OCI-LY7 (cell line): ENCODE data around the gene DBNDD1. TPM values are rescaled to one million over a fixed set of nuclear protein-coding genes. Genes with fewer than 3 reads are reported as not detected.

Experiments used
- BruUV-seq: library from RNA; stranded (reverse); fragments of 400-500 nt; replicated peaks from 2 replicates; lab custom pipeline; 2021; lab: Mats Ljungman, UMichigan
- CTCF ChIA-PET: fragments of 300-600 bp; sonication (Branson Sonifier 250); formaldehyde crosslinking; loops from one replicate; lab custom pipeline; 2022; ENCODE audit warnings: antibody characterized with exemption; ENCODE audit not compliant: unreplicated experiment; lab: Charles Lee
- POLR2A ChIA-PET: fragments of 300-600 bp; sonication (Branson Sonifier 250); formaldehyde crosslinking; loops from one replicate; lab custom pipeline; 2022; ENCODE audit warnings: antibody characterized with exemption; lab: Charles Lee
- DNase-seq: peaks from one replicate; pipeline ENCODE4 v3.0.0-alpha.2; 2015; ENCODE audit warnings: low spot score
- H2AFZ ChIP-seq: fragments of 200-600 bp; sonication (generic), shearing (Covaris generic); 2 replicates; pipeline ENCODE4 v1.6.1; 2014; ENCODE audit warnings: mild to moderate bottlenecking, antibody characterized with exemption, low read length, moderate library complexity
- H3K27ac ChIP-seq: fragments of 200-600 bp; sonication (generic); 2 replicates; pipeline ENCODE4 v1.5.1; 2014; ENCODE audit warnings: mixed run types, low read depth, mild to moderate bottlenecking, moderate library complexity, low read length, inconsistent platforms; ENCODE audit not compliant: poor library complexity, severe bottlenecking
- H3K36me3 ChIP-seq: fragments of 200-600 bp; sonication (generic); 2 replicates; pipeline ENCODE4 v1.6.1; 2014; ENCODE audit warnings: mild to moderate bottlenecking, antibody characterized with exemption, low read length, moderate library complexity, mixed read lengths; ENCODE audit not compliant: insufficient read depth
- H3K4me1 ChIP-seq: fragments of 200-600 bp; sonication (generic); 2 replicates; pipeline ENCODE4 v1.5.1; 2014; ENCODE audit warnings: mild to moderate bottlenecking, low read length; ENCODE audit not compliant: insufficient read depth, poor library complexity, severe bottlenecking
- H3K4me2 ChIP-seq: fragments of 200-600 bp; sonication (generic); 2 replicates; pipeline ENCODE4 v1.6.1; 2014; ENCODE audit warnings: mild to moderate bottlenecking, low read length
- H3K4me3 ChIP-seq: fragments of 200-600 bp; sonication (generic); 2 replicates; pipeline ENCODE4 v1.5.1; 2014; ENCODE audit warnings: mild to moderate bottlenecking, low read depth, low read length; ENCODE audit not compliant: poor library complexity, severe bottlenecking
- H3K79me2 ChIP-seq: fragments of 200-600 bp; sonication (generic); 2 replicates; pipeline ENCODE4 v1.6.1; 2016; ENCODE audit warnings: low read depth, mild to moderate bottlenecking, low read length, moderate library complexity, mixed read lengths; ENCODE audit not compliant: insufficient read depth
- H3K9me2 ChIP-seq: fragments of 200-600 bp; sonication (generic); 2 replicates; pipeline ENCODE4 v1.6.1; 2016; ENCODE audit warnings: mild to moderate bottlenecking, low read length, mixed read lengths; ENCODE audit not compliant: insufficient read depth
- H3K9me3 ChIP-seq: fragments of 200-600 bp; sonication (generic); 2 replicates; pipeline ENCODE4 v1.6.1; 2014; ENCODE audit warnings: mild to moderate bottlenecking, mixed run types, low read length, mixed read lengths
- H4K20me1 ChIP-seq: fragments of 200-600 bp; sonication (generic); 2 replicates; pipeline ENCODE4 v1.6.1; 2014; ENCODE audit warnings: mild to moderate bottlenecking, antibody characterized with exemption, low read length, moderate library complexity, mixed read lengths; ENCODE audit not compliant: insufficient read depth
- CTCF ChIP-seq: fragments of 200-600 bp; sonication (generic); conservative IDR thresholded peaks from 2 replicates; pipeline ENCODE4 v1.5.1; 2014; ENCODE audit warnings: mild to moderate bottlenecking, antibody characterized with exemption, low read length, moderate library complexity, mixed read lengths
- EZH2phosphoT487 ChIP-seq: fragments of 200-600 bp; sonication (generic); IDR thresholded peaks from 2 replicates; pipeline ENCODE4 v1.6.1; 2018; ENCODE audit warnings: low read depth, borderline replicate concordance, mild to moderate bottlenecking, mixed run types, antibody characterized with exemption, low read length, moderate library complexity, mixed read lengths
- intact Hi-C: fragments of 100-400 bp; cut with micrococcal nuclease; formaldehyde crosslinking; loops from one replicate; pipeline ENCODE4 v1.10.0; 2022; ENCODE audit not compliant: unreplicated experiment
- total RNA-seq, 2 experiments: library from RNA; depleted of rRNA in 1 of 2; stranded (reverse); fragments of >200 nt in 1 of 2; shearing (Covaris generic) in 1 of 2; gene quantifications; 2 replicates each; pipeline ENCODE4 v1.2.3, GENCODE V29; 2014 to 2022

Gene DBNDD1
- total RNA-seq, 2 experiments from 2014 or later: 0.57 to 0.98 TPM

GRCh38 chr16:90011508-90011819, 7.8 kb downstream of the DBNDD1 start:
- H3K9me3 ChIP-seq: no peaks in the 10 kb centered on the region
- H3K4me2 ChIP-seq: no peak overlapping the region
- H3K79me2 ChIP-seq: no peaks in the 10 kb centered on the region
- TF ChIP-seq CTCF (no peak), EZH2phosphoT487 (no peak)
- no peaks in the 10 kb centered on the region for H4K20me1 ChIP-seq
- intact Hi-C loops: loop anchor here (10.0 kb wide), 1 partner anchor 307 kb away; the partner anchor contains the start of gene SPATA2L
- no TSS peak for BruUV-seq
- no peak overlapping the region for H3K27ac ChIP-seq
- no peaks in the 10 kb centered on the region for H3K9me2 ChIP-seq
- no peak overlapping the region for H3K4me3 ChIP-seq
- no peak overlapping the region for H2AFZ ChIP-seq
- peaks cover 45% of the 10 kb centered on the region for H3K4me1 ChIP-seq
- no peaks in the 10 kb centered on the region for H3K36me3 ChIP-seq
- no peak for DNase-seq
- POLR2A ChIA-PET: no interaction called here
- CTCF ChIA-PET: no interaction called here

- TF ChIP-seq CTCF (no peak), EZH2phosphoT487 (no peak)
- Histone ChIP-seq H3K9me2 (no peaks in the 10 kb centered on the region), H3K4me3 (no peak overlapping the region), H3K4me1 (peaks cover 45% of the 10 kb centered on the region), H3K4me2 (no peak overlapping the region), H3K9me3 (no peaks in the 10 kb centered on the region), H2AFZ (no peak overlapping the region), H4K20me1 (no peaks in the 10 kb centered on the region), H3K36me3 (no peaks in the 10 kb centered on the region), H3K79me2 (no peaks in the 10 kb centered on the region), H3K27ac (no peak overlapping the region)
- CTCF ChIA-PET: no interaction called here
- no peak for DNase-seq
- POLR2A ChIA-PET: no interaction called here
- intact Hi-C loops: loop anchor here (10.0 kb wide), 1 partner anchor 306 kb away; the partner anchor contains the start of gene SPATA2L
- no TSS peak for BruUV-seq
Measured at GRCh38 chr16:90010676-90011507, 8.4 kb downstream of the DBNDD1 start.

GRCh38 chr16:90009172-90009899, 9.9 kb downstream of the DBNDD1 start:
- Histone ChIP-seq H2AFZ (no peak overlapping the region), H3K9me2 (no peaks in the 10 kb centered on the region), H3K9me3 (no peaks in the 10 kb centered on the region), H3K4me3 (peak overlapping the region; percentile 37), H3K27ac (no peak overlapping the region), H4K20me1 (no peaks in the 10 kb centered on the region), H3K36me3 (no peaks in the 10 kb centered on the region), H3K79me2 (no peaks in the 10 kb centered on the region), H3K4me2 (peak overlapping the region; percentile 53), H3K4me1 (peaks cover 45% of the 10 kb centered on the region)
- no TSS peak for BruUV-seq
- ChIA-PET CTCF (no interaction called here), POLR2A (interaction anchor here (0.6 to 0.9 kb wide), 2 partner anchors 35 to 37 kb away, joined by 3 read pairs; no protein-coding TSS in a partner anchor)
- TF ChIP-seq EZH2phosphoT487: no peak
- intact Hi-C loops: no loop called here
- no peak for DNase-seq
